GM19395 (cell line): ENCODE measurements around the gene AGAP4.
"Not testable (repeated sequence)": the region's sequence is repeated elsewhere in the genome, so short reads cannot be mapped to it uniquely, and the experiment has no call there.

Experiments used
- ATAC-seq: cut with Tn5 transposase; IDR thresholded peaks from one replicate; pipeline ENCODE4 v1.9.1; 2021; ENCODE audit warnings: mild to moderate bottlenecking, moderate library complexity; ENCODE audit not compliant: unreplicated experiment

Gene AGAP4

GRCh38 chr10:45790694-45791426 lies 56.4 kb downstream of the AGAP4 start:
- ATAC-seq, result not testable (repeated sequence)

GRCh38 chr10:45789991-45790390 lies 57.3 kb downstream of the AGAP4 start:
- ATAC-seq, result not testable (repeated sequence)

GRCh38 chr10:45787212-45787741 lies 60.0 kb downstream of the AGAP4 start:
- ATAC-seq, result not testable (repeated sequence)

GRCh38 chr10:45786217-45786616 lies 61.1 kb downstream of the AGAP4 start:
- ATAC-seq, result not testable (repeated sequence)
